ENCODE data around the gene HSD17B4.
"Not testable (repeated sequence)": the region's sequence is repeated elsewhere in the genome, so short reads cannot be mapped to it uniquely, and the experiment has no call there.

HSD17B4 gene

DNA sequence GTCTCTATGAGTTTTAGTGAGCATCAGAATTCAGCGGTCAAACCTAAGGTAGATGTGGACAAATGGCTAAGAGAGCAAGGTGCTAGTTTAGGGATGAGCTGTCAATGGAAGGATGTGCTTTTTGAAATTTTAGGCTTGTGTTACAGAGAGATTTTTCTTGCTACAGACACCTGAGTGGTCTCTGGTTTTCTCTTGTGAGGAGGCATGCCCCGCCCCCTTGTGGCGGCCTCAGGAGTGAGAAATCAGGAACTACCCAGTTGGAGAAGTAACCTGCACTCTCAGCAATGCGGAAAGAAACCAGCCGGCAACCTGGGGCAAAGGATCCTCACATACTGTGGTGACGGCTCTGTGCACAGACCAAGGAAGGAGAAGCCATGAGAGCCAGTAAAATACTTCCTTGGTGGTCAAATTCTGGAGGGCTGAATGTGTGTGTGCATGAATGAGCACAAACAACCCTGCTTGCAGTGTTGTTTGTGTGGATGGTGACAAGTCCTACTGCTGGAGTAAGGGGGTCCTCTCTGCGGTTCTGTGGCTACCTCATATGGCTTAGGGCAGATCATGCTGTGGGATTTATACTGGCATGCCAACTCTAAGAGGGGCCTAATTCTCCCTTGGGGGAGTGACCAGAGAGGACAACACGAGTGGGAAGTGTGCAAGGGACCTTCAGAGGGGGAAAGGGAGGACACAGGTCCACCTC, 16.7 kb upstream of the HSD17B4 start:
- peak; percentile 52 for DNase-seq

- not testable (repeated sequence) for DNase-seq
Observed at GRCh38 chr5:119437785-119438586, 14.3 kb upstream of the HSD17B4 start.

DNA sequence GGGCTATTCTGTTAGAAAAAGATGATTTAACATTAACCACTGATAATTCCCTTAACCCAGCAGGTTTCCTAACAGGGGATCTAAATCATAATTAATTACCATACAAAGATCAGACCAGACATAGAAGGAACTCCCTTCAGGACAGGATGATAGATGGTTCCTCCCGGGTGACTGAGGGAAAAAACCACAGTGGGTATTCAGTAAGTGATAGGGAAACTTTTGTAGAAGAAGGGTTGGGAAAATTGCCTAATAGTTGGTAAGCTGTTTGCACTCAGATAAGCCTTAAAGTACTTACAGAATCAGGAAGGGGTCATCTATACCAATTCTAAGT, 13.7 kb upstream of the HSD17B4 start:
- DNase-seq = not testable (repeated sequence)

- DNase-seq = no peak
Observed at GRCh38 chr5:119439140-119439631, 13.1 kb upstream of the HSD17B4 start.

DNA sequence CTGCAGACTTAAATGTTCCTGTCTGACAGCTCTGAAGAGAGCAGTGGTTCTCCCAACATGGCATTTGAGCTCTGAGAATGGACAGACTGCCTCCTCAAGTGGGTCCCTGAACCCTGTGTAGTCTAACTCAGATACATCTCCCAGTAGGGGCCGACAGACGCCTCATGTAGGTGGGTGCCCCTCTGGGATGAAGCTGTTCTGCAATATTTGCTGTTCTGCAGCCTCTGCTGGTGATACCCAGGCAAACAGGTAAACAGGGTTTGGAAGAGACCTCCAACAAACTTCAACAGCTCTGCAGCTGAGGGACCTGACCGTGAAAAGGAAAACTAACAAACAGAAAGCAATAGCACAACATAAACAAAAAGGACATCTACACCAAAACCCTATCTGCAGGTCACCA, 12.7 kb upstream of the HSD17B4 start:
- not testable (repeated sequence) for DNase-seq

DNA sequence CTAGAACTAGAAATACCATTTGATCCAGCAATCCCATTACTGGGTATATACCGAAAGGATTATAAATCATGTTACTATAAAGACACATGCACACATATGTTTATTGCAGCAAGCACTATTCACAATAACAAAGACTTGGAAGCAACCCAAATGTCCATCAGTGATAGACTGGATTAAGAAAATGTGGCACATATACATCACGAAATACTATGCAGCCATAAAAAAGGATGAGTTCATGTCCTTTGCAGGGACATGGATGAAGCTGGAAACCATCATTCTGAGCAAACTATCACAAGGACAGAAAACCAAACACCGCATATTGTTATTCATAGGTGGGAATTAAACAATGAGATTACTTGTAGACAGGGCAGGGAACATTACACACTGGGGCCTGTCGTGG, 7.7 kb upstream of the HSD17B4 start:
- not testable (repeated sequence) for DNase-seq

DNA sequence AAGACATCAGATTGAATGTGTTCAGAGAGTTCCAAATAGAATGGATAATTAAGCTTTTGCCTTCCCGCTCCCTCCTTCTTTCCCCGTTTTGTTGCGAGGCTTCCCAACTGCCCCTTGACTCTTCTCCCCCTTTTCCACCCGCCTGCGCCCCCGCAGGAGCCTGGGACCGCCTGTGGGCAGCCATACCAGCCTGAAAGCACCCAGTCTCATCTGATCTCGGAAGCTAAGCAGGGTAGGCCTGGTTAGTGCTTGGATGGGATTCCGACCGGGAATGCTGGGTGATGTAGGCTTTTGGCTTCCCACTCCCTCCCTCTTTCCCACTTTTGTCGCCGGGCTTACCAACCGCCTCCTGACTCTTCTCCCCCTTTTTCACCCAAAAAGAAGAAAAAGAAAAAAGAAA, 6.8 kb upstream of the HSD17B4 start:
- peak; percentile 8 for DNase-seq

- no peak for DNase-seq
Observed at GRCh38 chr5:119449882-119450281, 2.4 kb upstream of the HSD17B4 start.

- DNase-seq = not testable (repeated sequence)
Observed at GRCh38 chr5:119450627-119451026, 1.7 kb upstream of the HSD17B4 start.

GRCh38 chr5:119451561-119451960, 736 bp upstream of the HSD17B4 start:
- no peak for DNase-seq

- DNase-seq = no peak
Observed at GRCh38 chr5:119452060-119452372, 281 bp upstream of the HSD17B4 start.

- DNase-seq = peak; percentile 74
Observed at GRCh38 chr5:119453040-119453373, 710 bp downstream of the HSD17B4 start.

DNA sequence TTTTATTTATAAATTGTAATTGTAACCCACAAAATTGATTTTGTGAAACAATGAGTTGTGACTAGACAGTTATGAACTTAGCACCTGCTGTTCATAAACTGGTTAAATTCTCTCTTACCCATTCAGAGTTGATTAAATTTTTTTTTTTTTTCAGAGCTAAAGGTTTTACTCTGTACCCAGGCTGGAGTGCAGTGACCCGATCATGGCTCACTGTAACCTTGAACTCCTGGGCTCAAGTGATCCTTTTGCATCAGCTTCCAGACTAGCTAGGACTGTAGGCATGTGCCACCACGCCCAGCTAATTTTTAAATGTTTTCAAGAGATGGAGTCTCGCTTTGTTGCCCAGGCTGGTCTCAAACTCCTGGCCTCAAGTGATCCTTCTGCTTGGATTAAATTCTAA, 1.9 kb downstream of the HSD17B4 start:
- DNase-seq = no peak

GRCh38 chr5:119458911-119459632, 6.8 kb downstream of the HSD17B4 start:
- DNase-seq = peak; percentile 41

DNA sequence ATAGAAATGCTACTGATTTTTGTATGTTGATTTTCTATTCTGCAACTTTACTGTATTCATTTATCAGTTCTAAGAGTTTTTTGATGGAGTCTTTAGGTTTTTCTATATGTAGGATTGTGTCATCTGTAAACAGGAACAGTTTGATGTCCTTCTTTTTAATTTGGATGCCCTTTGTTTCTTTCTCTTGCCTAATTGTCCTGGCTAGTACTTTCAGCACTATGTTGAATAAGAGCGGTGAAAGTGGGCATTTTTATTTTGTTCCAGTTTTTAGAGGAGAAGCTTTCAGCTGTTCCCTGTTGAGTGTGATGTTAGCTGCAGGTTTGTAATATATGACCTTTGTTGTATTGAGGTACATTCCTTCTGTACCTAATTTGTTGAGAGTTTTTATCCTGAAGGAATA, 13.3 kb downstream of the HSD17B4 start:
- no peak for DNase-seq

DNA sequence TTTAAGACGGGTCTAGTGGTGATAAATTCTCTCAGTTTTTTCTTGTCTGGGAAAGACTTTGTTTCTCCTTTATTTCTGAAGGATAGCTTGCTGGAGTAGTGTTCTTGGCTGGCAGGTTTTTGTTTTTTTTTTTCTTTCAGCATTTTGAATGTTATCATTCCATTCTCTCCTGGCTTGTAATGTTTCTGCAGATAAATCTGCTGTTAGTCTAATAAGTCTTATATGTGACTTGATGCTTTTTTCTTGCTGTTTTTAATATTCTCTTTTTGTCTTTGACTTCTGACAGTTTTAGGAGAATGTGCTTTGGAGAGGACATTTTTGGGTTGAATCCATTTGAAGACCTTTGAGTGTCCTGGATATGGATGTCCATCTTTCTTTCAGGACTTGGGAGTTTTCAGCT, 16.0 kb downstream of the HSD17B4 start:
- DNase-seq = no peak

DNA sequence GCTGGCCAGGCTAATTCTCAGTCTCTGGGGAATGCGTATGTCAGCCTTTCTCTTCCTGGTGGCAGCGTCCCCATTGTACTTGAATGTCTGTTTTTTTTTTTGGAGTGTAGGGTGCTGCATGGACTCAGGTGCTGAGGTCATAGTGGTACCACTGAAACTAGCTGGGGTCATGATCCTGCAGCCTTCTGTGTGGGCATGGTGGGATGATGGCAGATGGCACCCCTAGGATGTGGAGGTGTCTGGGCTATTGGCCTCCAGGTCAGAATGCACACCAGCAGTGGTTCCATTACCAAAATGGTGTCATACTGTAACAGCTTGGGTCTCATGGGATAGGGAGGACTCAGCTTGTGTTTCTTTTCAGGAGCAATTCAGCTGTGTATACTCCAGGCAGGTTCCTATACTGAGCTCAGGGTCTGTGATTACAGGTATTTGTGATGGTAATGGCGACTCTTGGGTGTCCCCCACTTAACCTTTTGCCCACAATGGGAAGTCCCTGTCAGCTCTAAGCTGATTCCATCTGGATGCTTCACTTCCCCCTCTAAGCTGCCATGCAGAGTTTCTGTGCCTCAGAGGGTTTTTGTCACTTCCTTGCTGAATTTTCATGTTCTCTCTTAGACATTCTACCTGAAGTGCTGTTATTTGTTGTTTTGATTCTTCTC, 17.9 kb downstream of the HSD17B4 start:
- peak; percentile 12 for DNase-seq

- DNase-seq = peak; percentile 47
Observed at GRCh38 chr5:119470851-119471451, 18.7 kb downstream of the HSD17B4 start.

GRCh38 chr5:119473241-119473640, 20.9 kb downstream of the HSD17B4 start:
- DNase-seq = no peak

- DNase-seq = no peak
Observed at GRCh38 chr5:119476341-119476740, 24.0 kb downstream of the HSD17B4 start.

- DNase-seq = no peak
Observed at GRCh38 chr5:119478781-119479180, 26.5 kb downstream of the HSD17B4 start.

GRCh38 chr5:119480629-119481028, 28.3 kb downstream of the HSD17B4 start:
- DNase-seq = not testable (repeated sequence)

DNA sequence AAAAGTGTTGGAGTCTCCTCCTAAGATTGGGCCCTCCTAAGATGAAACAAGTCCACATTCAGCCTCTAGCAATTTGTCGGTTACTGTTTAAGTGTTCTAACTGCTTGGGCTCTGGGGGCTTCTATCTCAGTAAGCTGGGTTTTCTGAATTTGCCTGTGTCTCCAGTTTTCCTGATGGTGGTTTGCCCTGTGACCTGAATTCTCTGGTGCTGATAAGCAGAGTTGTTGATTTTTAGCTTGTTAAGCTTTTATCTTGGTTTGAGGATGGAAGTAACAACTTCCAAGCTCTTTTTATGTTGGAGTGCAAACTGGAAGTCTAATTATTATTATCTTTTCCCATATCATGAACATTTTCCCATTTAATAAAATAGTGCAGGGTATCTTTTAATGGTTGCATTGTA, 30.9 kb downstream of the HSD17B4 start:
- no peak for DNase-seq
